K562 (cell line): ENCODE results near the gene CARMIL1.

Source experiments
- CHD4 ChIP-seq: fragments of 200-600 bp; sonication (generic); IDR thresholded peaks from 3 replicates; pipeline ENCODE4 v1.6.1; 2012; ENCODE audit warnings: low read depth, mild to moderate bottlenecking, mixed read lengths, low read length, inconsistent platforms; ENCODE audit not compliant: insufficient read depth, insufficient replicate concordance, poor library complexity, severe bottlenecking
- ETV5 ChIP-seq: sonication (generic); formaldehyde crosslinking; IDR thresholded peaks from 2 replicates; pipeline ENCODE4 v1.4.0; 2020; ENCODE audit warnings: low read depth, mild to moderate bottlenecking, missing genetic modification reagents
- EZH2 ChIP-seq: IDR thresholded peaks from 2 replicates; pipeline ENCODE4 v1.6.1; 2012; ENCODE audit warnings: low read depth, mild to moderate bottlenecking, inconsistent platforms, low read length, borderline replicate concordance
- JUN ChIP-seq, 2 experiments: sonication (generic) in 1 of 2; formaldehyde crosslinking in 1 of 2; IDR thresholded peaks; 2 replicates each; pipeline versions ENCODE4 v1.6.1 to v1.8.0; 2012 to 2022; ENCODE audit warnings: borderline replicate concordance in 2 of 2, mild to moderate bottlenecking in 2 of 2, improper control_type of control experiment in 1 of 2, low read depth in 1 of 2, low read length in 1 of 2, missing genetic modification reagents in 1 of 2
- NELFE ChIP-seq: IDR thresholded peaks from 2 replicates; pipeline ENCODE4 v1.6.1; 2011; ENCODE audit warnings: mild to moderate bottlenecking; ENCODE audit not compliant: insufficient read depth, insufficient read length
- POLR2AphosphoS2 ChIP-seq: IDR thresholded peaks from 2 replicates; pipeline ENCODE4 v1.6.1; 2012; ENCODE audit warnings: low read length, improper control_type of control experiment
- TF ChIP-seq, protein P1 (sequence below), 3 experiments: IDR thresholded peaks in 2 of 3; conservative IDR thresholded peaks in 1 of 3; 2 replicates each; pipeline ENCODE4 v1.5.1; 2011 to 2012; ENCODE audit warnings: low read length in 3 of 3, mild to moderate bottlenecking in 3 of 3, control low read depth in 2 of 3, improper control_type of control experiment in 1 of 3, inconsistent platforms in 1 of 3, low read depth in 1 of 3, mixed read lengths in 1 of 3, moderate library complexity in 1 of 3; ENCODE audit not compliant: insufficient read depth in 2 of 3

DNA sequence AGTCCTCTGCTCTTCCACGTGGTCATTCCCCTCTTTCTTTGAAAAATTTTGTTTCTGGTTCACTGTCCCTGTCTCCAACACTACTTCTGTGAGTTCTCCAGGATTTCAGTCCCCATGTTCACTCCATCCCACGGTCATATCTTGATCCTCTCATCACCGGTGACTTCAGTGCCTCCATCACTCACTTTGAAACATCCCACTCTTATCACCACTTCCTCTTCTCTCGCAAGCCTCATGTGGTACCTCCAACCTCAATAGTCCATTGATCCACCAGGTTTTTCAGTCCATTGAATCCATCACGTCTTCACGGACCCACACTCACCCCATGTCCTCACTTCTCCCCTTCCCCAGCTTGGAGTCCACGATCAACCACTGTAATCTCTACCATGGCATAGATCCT lies 64.8 kb downstream of the CARMIL1 start:
- TF ChIP-seq, protein P1, sequence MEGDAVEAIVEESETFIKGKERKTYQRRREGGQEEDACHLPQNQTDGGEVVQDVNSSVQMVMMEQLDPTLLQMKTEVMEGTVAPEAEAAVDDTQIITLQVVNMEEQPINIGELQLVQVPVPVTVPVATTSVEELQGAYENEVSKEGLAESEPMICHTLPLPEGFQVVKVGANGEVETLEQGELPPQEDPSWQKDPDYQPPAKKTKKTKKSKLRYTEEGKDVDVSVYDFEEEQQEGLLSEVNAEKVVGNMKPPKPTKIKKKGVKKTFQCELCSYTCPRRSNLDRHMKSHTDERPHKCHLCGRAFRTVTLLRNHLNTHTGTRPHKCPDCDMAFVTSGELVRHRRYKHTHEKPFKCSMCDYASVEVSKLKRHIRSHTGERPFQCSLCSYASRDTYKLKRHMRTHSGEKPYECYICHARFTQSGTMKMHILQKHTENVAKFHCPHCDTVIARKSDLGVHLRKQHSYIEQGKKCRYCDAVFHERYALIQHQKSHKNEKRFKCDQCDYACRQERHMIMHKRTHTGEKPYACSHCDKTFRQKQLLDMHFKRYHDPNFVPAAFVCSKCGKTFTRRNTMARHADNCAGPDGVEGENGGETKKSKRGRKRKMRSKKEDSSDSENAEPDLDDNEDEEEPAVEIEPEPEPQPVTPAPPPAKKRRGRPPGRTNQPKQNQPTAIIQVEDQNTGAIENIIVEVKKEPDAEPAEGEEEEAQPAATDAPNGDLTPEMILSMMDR (IDR thresholded peaks at IDR 0.05 in 2 of 3, conservative IDR thresholded peaks at IDR 0.05 in 1 of 3; ENCODE audit: insufficient read depth in 2 of 3, low read depth in 1 of 3, low read length in 3 of 3) = no peak
- TF ChIP-seq ETV5 (CRISPR knock-in tag) = no peak
- TF ChIP-seq EZH2 = no peak
- no peak for TF ChIP-seq CHD4
- no peak for TF ChIP-seq NELFE
- TF ChIP-seq JUN (IDR thresholded peaks at IDR 0.05; ENCODE audit: borderline replicate concordance, low read depth, low read length) = no peak
- TF ChIP-seq JUN (CRISPR knock-in tag; IDR thresholded peaks at IDR 0.05; ENCODE audit: borderline replicate concordance) = no peak
- TF ChIP-seq POLR2AphosphoS2 = no peak
